Activated naive CD8-positive, alpha-beta T cell treated with anti-CD3 and anti-CD28 coated beads, Interleukin-2, amount 50 U/mL, for 24 hours (primary cell): ENCODE measurements around the gene SHD.
"Not testable (repeated sequence)": the region's sequence is repeated elsewhere in the genome, so short reads cannot be mapped to it uniquely, and the experiment has no call there.

Experiments
- ATAC-seq: fragments of 150-1000 bp; cut with Tn5 transposase; one replicate; pipeline ENCODE4 v1.10.0; 2021
- DNase-seq: peaks from one replicate; pipeline ENCODE4 v3.0.0; 2021
- H3K27ac Mint-ChIP-seq: one replicate; pipeline ENCODE4 v1.8.0; 2021; ENCODE audit warnings: mild to moderate bottlenecking, mixed read lengths
- H3K27me3 Mint-ChIP-seq: one replicate; pipeline ENCODE4 v1.8.0; 2021; ENCODE audit warnings: mixed read lengths
- H3K36me3 Mint-ChIP-seq: one replicate; pipeline ENCODE4 v1.8.0; 2021; ENCODE audit warnings: low read depth, mixed read lengths
- H3K4me1 Mint-ChIP-seq: one replicate; pipeline ENCODE4 v1.8.0; 2021; ENCODE audit warnings: mixed read lengths
- H3K4me3 Mint-ChIP-seq: one replicate; pipeline ENCODE4 v1.8.0; 2021; ENCODE audit warnings: mild to moderate bottlenecking, moderate library complexity, mixed read lengths
- H3K9me3 Mint-ChIP-seq: one replicate; pipeline ENCODE4 v1.8.0; 2021; ENCODE audit warnings: mixed read lengths

The SHD gene

DNA sequence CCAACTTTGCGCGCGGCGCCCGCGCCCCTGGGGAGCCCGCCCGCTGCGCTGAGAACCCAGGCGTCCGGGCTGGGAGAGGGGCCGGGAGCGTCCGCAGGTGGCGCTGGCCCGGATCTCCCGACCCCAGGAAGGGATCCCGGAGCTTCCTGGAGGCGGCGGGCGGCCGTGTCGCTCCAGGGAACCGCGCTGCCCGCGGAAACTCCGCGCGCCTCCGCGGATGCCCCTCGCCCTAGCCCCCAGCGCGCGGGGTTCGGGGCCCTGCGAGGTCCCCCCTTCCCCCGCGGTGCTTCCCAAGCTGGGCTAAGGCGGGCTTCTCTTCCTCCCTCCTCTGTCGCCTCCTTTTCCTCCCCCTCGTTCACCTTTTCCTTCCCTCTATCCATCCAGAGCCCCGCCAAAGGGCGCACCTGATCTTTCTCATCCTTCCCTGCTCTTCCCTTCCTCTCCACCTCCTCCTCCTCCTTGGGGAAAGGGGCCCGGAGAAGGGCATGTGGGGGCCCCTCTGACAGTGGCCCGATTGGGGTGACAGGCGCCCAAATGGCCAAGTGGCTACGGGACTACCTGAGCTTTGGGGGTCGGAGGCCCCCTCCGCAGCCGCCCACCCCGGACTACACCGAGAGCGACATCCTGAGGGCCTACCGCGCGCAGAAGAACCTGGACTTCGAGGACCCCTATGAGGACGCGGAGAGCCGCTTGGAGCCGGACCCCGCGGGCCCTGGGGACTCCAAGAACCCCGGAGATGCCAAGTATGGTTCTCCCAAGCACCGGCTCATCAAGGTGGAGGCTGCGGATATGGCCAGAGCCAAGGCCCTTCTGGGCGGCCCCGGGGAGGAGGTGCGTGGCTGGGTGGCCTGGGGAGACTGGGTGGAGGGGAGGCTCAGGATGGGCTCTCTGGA, 710 bp downstream of the SHD start:
- Mint-ChIP-seq H3K4me1 (peaks cover 5% of the 10 kb centered on the region), H3K4me3 (no peak overlapping the region), H3K27ac (no peak overlapping the region), H3K27me3 (peaks cover 25% of the 10 kb centered on the region), H3K9me3 (no peaks in the 10 kb centered on the region), H3K36me3 (no peaks in the 10 kb centered on the region)
- DNase-seq (no peak), ATAC-seq (no peak)

DNA sequence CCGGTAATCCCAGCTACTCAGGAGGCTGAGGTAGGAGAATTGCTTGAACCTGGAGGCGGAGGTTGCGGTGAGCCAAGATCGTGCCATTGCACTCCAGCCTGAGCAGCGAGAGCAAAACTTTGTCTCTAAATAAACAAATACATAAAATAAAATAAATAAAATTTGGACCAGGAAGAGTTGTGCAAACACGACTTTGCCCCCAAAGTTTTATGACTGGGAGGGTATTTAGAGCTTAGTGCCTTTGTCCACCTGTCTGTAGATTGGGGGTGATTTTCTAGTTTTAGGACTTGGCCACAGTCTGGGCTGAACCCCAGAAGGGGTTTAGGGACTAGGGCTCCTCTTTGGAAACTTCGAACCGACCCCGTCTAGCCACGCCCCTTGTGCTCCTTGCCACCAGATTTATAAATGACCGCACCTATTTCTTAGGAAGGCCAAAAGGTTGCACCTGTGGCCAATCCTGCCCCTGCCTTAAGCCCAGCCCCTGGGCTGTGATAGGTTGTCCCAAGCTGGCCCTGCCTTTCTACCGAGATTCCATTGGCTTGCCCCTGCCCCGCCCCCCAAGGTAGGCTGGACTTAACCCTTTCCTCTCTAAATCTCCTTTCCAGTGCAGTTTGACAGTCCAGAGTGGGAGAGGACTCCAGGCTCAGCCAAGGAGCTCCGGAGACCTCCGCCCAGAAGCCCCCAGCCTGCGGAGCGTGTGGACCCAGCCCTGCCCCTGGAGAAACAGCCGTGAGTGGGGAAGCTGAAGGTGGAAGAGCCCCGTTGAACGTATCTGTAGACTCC, 5.3 kb downstream of the SHD start:
- H3K27me3 Mint-ChIP-seq: peaks cover 23% of the 10 kb centered on the region
- ATAC-seq: no peak

DNA sequence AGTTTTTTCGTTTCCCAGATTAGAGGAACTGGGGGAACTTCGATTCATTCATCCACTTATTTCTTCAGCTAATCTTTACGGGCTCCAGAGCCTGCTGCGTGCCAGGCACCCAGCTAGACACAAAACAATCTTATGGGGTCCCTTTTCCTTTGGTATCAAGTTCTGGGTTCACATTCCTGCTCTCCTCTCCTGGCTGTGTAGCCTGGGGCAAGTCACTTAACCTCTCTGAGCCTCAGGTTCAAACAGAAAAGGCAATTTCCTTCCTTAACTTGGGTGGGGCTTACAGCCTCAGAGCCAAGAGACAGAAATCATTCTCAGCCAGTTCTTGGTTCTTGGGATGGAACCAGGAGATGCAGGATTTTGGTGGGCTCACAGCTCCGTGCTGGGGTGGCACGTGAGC, 5.9 kb downstream of the SHD start:
- Mint-ChIP-seq H3K4me1 (no peaks in the 10 kb centered on the region), H3K27me3 (peaks cover 21% of the 10 kb centered on the region), H3K4me3 (no peak overlapping the region), H3K9me3 (no peaks in the 10 kb centered on the region), H3K36me3 (no peaks in the 10 kb centered on the region), H3K27ac (no peak overlapping the region)
- ATAC-seq: no peak
- DNase-seq: no peak

More for the DNA sequence above, 5.3 kb downstream of the SHD start:
- Mint-ChIP-seq H3K36me3 (no peaks in the 10 kb centered on the region), H3K27ac (no peak overlapping the region), H3K4me3 (no peak overlapping the region), H3K9me3 (no peaks in the 10 kb centered on the region), H3K4me1 (peaks cover 3% of the 10 kb centered on the region)
- no peak for DNase-seq

DNA sequence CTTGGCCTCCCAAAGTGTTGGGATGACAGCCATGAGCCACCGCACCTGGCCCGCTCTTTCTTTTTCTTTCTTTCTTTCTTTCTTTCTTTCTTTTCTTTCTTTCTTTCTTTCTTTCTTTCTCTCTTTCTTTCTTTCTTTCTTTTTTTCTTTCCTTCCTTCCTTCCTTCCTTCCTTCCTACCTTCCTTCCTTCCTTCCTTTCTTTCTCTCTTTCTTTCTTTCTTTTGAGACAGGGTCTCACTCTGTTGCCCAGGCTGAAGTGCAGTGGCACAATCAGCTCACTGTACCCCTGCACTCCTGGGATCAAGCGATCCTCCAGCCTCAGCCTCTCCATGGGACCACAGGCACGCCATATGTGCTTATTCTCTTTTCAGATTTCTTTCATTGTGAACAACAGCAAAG, 7.1 kb downstream of the SHD start:
- not testable (repeated sequence) for H3K4me3 Mint-ChIP-seq, H3K27me3 Mint-ChIP-seq, H3K4me1 Mint-ChIP-seq, H3K27ac Mint-ChIP-seq, DNase-seq, H3K9me3 Mint-ChIP-seq, ATAC-seq, H3K36me3 Mint-ChIP-seq

DNA sequence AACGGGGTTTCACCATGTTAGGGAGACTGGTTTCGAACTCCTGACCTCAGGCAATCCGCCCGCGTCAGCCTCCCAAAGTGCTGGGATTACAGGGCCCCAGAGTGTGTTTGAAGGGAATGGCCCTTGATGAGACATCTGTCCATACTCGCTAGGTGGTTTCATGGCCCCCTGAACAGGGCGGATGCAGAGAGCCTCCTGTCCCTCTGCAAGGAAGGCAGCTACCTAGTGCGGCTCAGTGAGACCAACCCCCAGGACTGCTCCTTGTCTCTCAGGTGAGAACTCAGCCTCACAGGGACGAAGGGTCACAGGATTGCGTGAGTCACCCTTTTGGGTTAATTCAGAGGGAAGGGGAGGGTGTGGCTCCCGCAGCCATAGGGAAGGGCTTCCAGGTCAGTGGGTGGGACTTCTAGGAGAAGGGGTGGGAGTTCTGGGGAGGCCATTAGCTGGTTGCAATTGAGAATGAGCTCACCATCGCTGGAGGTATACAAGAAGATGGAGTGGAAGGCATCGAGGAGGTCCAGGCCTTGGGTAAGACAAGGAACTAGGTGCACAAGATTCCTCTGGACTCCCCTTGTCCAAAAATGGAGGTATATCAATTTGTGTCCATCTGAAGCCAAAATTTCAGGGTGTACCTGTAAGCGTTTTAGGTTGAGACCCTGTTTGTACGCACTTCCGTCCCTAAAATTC, 9.2 kb downstream of the SHD start:
- DNase-seq: no peak
- Mint-ChIP-seq H3K9me3 (no peaks in the 10 kb centered on the region), H3K27ac (no peak overlapping the region), H3K4me3 (no peak overlapping the region), H3K4me1 (no peaks in the 10 kb centered on the region), H3K36me3 (no peaks in the 10 kb centered on the region), H3K27me3 (peaks cover 1% of the 10 kb centered on the region)
- ATAC-seq: no peak

DNA sequence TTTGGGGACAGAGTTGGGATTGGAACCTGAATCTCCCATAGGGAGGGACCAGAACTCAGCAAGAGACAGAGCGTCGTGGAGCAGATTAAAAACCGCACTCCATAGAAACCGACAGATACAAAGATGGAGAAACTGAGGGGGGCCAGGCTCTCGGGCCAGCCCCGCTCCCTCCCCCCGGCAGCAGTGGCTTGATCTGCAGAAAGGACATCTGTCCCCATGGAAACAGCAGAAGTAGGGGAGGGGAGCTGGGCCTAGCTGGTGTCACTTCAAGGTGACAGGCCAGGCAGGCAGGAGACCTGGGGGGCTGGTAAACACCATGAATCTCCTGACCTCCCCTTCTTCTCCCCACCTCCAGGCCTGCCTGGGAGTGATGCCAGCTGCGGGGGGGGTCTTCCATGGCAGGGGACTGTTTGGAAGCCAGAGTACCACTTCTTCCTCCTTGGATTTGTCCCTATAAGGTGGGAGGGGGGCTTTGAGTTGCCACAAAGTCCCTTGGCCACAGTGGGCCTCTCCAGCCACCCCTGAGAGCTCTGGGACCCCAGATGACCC, 12.2 kb downstream of the SHD start:
- Mint-ChIP-seq H3K27ac (no peak overlapping the region), H3K4me1 (no peaks in the 10 kb centered on the region), H3K4me3 (no peak overlapping the region), H3K36me3 (no peaks in the 10 kb centered on the region), H3K9me3 (no peaks in the 10 kb centered on the region), H3K27me3 (peaks cover under 1% of the 10 kb centered on the region)
- no peak for ATAC-seq
- no peak for DNase-seq

DNA sequence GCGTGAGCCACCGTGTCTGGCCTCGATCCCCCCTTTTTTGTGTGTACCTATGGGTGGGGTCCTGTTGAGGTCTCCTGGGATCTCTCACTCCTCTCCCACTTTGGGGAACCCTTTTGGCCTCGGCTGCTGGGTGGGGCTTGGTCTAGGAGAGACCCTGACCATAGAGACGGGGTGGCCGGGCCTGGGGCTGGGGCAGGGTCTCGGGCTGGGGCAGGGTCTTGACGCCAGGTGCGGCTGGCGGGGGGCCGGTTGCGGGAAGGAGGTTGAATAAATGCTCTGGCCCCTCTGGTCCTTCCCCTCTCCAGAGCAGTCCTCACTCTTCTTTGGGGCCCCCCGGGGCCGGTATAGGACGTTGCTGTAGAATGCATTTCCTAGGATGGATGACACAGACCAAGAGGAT, 13.4 kb downstream of the SHD start:
- Mint-ChIP-seq H3K9me3 (no peaks in the 10 kb centered on the region), H3K4me1 (no peaks in the 10 kb centered on the region), H3K27ac (no peak overlapping the region), H3K27me3 (no peaks in the 10 kb centered on the region), H3K36me3 (no peaks in the 10 kb centered on the region), H3K4me3 (no peak overlapping the region)
- ATAC-seq (no peak), DNase-seq (no peak)

DNA sequence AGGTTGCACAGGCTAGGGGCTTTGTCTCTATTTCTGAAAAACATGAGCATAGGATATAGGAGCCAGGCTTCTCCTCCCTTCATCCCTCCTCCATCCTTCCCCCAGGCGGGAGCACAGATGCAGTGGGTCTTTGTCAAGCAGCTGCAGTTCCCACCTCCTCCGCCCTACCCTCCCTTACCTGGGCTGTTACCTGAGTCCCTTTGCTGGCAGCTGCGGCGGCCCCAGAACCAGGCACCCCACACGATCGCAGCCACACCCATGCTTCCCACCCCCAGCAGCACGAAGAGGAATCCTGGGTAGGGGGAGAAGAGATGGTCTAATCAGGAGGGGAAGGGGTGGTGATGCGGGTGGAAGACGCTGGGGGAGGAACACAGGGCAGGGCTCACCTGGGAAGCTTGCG, 15.3 kb downstream of the SHD start:
- H3K4me1 Mint-ChIP-seq: peaks cover 9% of the 10 kb centered on the region
- ATAC-seq (no peak), DNase-seq (no peak)
- H3K9me3 Mint-ChIP-seq: no peaks in the 10 kb centered on the region
- H3K27me3 Mint-ChIP-seq: no peaks in the 10 kb centered on the region
- H3K36me3 Mint-ChIP-seq: no peaks in the 10 kb centered on the region
- no peak overlapping the region for H3K4me3 Mint-ChIP-seq
- H3K27ac Mint-ChIP-seq: no peak overlapping the region

DNA sequence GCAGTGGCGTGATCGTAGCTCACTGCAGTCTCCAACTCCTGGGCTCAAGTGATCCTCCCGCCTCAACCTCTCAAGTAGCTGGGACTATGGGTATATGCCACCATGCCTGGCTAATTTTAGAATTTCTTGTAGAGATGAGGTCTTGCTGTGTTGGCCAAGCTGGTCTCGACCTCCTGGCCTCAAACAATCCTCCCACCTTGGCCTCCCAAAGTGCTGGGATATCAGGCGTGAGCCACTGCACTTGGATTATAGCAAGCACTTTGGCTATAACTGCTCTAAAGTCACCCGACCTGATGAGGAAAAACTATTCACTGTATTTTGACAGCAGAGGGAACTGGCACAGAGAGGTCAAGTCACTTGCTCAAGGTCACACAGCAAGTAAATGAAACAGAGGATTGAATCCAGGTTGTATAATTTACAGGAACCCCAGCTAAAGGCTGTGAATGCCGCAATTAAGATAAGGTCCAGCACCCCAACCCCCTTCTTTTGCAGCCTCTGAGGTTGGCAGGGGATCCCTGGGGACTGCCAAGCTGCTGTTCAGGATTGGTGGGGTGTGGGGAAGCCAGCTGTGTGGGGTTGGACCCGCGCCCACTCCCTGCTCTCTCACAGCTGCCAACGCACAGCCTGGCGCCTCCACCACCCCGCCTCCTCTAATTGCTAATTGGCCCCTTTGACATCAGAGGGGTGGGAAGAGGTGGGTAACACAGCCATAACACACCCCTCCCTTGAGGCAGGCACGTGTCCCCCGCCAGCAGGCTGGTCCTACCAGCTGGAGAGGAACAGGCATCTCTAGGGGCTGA, 17.1 kb downstream of the SHD start:
- H3K4me1 Mint-ChIP-seq: peaks cover 13% of the 10 kb centered on the region
- DNase-seq (no peak), ATAC-seq (no peak)

DNA sequence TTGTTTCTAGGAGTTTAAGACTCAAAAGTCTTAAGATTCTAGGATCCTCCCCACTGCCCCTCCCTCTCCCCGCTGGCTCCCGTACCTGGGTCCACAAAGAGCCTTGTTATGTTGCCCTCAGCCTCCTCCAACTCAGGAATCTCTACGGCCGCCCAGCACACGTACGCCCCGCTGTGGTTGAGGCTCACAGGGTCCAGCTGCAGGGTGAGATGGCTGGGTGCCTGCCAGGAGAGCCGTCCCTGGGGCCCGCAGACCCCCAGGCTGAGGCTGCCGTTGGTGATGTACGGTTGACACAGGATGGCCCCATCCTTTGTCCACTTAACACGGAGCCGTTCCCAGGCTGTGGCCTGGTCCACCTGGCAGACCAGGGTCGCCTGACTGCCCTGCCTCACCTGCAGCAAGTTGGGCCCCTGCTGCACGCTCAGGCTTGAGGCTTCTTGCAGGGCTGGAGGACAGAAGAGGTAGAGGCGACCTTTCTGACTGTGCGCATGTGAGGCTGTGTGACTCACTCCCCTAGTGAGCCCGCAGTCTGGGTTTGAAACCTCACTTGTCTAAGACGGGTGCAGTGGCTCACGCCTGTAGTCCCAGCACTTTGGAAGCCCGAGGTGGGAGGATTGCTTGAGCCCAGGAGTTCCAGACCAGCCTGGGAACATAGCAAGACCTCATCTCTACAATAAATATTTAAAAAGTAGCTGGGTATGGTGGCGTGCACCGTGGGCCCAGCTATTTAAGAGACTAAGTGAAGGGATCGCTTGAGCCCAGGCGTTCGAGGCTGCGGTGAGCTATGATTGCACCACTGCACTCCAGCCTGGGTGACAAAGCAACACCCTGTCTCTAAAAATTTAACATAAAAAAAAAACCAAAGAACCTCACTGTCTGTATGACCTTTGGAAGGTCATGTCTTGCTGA, 19.1 kb downstream of the SHD start:
- ATAC-seq (peak; percentile 96), DNase-seq (peak; percentile 45)
- no peaks in the 10 kb centered on the region for H3K9me3 Mint-ChIP-seq
- H3K36me3 Mint-ChIP-seq: no peaks in the 10 kb centered on the region
- no peaks in the 10 kb centered on the region for H3K27me3 Mint-ChIP-seq
- H3K27ac Mint-ChIP-seq: no peak overlapping the region
- H3K4me1 Mint-ChIP-seq: peaks cover 28% of the 10 kb centered on the region
- no peak overlapping the region for H3K4me3 Mint-ChIP-seq

More for the DNA sequence above, 17.1 kb downstream of the SHD start:
- H3K27me3 Mint-ChIP-seq: no peaks in the 10 kb centered on the region
- no peaks in the 10 kb centered on the region for H3K9me3 Mint-ChIP-seq
- H3K36me3 Mint-ChIP-seq: no peaks in the 10 kb centered on the region
- H3K27ac Mint-ChIP-seq: no peak overlapping the region
- H3K4me3 Mint-ChIP-seq: no peak overlapping the region

DNA sequence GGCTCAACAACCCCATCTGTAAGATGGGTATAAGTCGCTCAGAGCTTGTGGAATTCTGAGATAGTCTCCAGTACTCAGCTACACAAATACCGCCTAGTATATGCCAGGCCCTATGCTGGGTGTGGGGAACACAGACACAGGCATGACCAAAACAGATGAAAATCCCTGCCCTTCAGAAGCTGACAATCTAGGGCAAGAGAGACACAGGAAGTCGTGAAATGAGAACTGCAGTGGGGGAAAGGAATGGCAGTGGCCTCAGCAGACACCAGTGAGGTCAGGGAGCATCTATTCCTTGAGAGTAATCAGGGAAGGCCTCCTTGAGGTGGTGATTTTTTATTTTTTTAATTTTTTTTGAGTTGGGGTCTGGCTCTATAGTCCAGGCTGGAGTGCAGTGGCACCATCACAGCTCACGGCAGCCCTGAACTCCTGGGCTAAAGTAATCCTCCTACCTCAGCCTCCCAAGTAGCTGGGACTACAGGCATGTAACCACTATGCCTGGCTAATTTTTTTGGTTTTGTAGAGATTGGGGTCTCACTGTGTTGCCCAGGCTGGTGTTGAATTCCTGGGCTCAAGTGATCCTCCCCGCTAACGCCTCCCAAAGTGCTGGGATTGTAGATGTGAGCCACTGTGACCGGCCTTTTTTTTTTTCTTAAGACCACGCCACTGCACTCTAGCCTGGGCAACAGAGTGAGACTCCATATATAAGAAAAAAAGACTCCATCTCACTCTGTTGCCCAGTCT, 19.9 kb downstream of the SHD start:
- H3K4me1 Mint-ChIP-seq: peaks cover 33% of the 10 kb centered on the region
- H3K27ac Mint-ChIP-seq: no peak overlapping the region
- H3K9me3 Mint-ChIP-seq: no peaks in the 10 kb centered on the region
- ATAC-seq (no peak), DNase-seq (no peak)
- no peak overlapping the region for H3K4me3 Mint-ChIP-seq
- H3K36me3 Mint-ChIP-seq: no peaks in the 10 kb centered on the region
- H3K27me3 Mint-ChIP-seq: no peaks in the 10 kb centered on the region

DNA sequence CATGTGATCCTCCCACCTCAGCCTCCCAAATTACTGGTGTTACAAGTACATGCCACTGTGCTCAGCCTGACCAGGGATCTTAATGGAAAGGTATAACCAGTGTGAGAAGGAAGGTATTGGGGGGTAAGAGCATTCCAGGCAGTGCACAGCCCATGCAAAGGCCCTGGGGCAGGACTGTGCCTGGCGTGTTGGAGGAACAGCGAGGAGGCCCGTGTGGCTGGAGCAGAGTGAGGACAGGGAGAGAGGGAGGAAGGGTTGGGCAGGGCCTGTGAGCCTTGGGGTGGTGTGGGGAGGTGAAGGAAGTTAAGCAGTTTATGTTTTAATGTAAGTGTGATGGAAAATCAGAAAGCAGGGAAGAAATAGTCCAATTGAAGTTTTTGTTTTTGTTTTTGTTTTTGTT, 21.5 kb downstream of the SHD start:
- H3K27me3 Mint-ChIP-seq: peaks cover 3% of the 10 kb centered on the region
- H3K9me3 Mint-ChIP-seq: no peaks in the 10 kb centered on the region
- peaks cover 37% of the 10 kb centered on the region for H3K4me1 Mint-ChIP-seq
- no peak overlapping the region for H3K4me3 Mint-ChIP-seq
- no peaks in the 10 kb centered on the region for H3K36me3 Mint-ChIP-seq
- H3K27ac Mint-ChIP-seq: no peak overlapping the region
- no peak for DNase-seq
- ATAC-seq: no peak
